HG02973 (cell line): ENCODE measurements around the gene ZNF37A.
"Not testable (repeated sequence)": the region's sequence is repeated elsewhere in the genome, so short reads cannot be mapped to it uniquely, and the experiment has no call there.

ENCODE experiments used
- ATAC-seq: cut with Tn5 transposase; IDR thresholded peaks from one replicate; pipeline ENCODE4 v1.9.1; 2021; ENCODE audit warnings: moderate library complexity; ENCODE audit not compliant: unreplicated experiment

Gene ZNF37A

DNA sequence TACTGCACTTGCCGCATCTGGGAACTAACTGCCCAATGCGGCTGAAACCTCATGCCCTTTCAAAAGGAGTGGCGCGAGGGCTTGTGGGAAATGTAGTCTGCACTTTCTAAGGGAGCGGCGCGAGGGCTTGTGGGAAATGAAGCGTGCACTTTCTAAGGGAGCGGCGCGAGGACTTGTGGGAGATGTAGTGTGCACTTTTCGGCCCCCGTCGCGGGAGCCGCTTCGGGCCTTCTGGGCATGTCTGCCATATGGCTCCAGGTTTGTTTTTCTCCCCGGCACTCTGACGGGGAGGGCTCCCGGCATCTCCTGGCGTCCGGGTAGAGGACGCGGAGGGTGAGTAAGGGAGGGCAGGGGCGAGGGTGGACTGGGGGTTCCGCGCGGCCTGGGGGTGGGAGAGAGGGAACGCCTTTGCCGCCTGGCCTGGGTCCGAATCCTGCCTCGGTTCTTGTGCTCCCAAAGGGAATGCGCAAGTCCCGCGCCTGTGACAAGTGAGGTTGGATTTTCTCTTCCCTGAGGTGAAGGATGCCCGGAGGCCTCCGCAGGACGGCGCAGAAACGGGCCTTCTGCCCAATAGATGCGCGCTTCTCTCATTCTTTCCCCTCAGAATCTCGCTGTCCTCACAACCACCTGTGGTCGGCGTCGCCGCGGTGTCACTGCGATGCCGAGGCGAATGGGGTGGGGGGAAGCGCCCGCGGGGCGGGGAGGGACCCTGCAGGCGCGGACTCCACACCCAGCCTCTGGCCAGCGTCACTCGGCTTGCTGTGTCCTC is at the start of gene ZNF37A:
Gene ZNF37A (plus strand): TSS at position 180 of the 769 bp plus-strand sequence. CDS start 2,281 bp downstream, outside the sequence.
- peak; percentile 99 for ATAC-seq

DNA sequence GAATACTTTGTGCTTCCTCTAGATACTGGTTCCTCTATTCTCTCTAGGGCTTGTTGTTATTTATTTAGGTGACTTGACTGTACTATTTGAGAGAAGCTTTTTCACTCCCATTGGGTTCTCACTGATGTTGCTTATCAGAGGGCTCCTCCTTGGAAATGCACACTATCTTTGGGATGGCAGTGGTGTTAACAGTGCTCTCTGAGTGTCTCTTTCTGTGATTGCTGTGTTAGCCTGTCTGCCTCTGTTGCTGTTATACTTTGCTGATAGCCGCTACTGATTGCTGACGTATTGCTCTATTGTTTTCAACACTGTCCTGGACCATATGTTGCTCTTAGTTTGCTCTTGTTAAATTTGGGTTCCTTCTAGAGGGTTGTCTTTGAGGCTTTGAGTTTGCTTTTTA is 49.0 kb upstream of the ZNF37A start:
- ATAC-seq, result no peak

DNA sequence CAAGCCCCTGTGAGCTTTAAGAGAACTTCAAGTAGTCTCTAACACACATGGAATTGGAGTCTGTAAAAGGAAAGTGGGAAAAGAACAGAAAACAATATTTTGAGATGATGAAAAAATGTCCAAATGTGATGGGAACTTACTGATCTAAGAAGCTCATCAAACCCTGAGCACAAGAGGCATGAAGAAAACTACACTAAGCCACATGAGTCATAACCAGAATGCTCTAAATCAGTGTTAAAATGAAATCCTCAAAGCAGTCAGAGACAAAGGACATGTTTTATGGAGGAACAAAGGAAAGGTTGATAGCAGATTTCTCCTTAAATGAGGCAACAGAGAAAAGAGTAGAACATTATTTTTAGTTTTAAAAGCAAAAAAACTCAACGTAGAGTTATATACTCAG is 46.5 kb upstream of the ZNF37A start:
- no peak for ATAC-seq

DNA sequence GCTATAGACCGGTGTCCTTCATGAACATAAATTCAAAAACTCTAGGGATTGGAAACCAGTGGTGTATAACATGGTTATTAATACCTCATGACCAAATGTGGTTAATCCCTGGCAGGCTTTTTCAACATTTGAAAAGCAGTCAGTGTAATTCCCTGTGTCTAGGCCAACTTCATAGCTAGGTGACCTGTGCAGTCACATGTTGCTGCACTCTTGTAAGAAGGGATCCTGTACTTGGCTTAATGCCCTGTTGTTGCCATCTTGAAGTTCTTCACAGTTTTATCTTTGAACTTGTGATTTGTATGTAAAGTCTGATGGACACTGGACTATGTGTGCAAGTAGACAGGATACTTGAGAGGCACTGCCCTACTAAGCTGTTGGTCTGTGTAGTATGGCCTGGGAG is 43.9 kb upstream of the ZNF37A start:
- ATAC-seq, result no peak

DNA sequence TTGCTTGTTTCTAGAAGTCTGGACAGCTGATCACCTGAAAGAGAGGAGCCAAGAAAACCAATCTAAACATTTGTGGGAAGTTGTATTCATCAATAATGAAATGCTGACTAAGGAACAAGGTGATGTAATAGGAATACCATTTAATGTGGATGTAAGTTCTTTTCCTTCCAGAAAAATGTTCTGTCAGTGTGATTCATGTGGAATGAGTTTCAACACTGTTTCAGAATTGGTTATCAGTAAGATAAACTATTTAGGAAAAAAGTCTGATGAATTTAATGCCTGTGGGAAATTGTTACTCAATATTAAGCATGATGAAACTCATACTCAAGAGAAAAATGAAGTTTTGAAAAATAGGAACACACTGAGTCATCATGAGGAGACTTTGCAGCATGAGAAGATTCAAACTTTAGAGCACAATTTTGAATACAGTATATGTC is 39.8 kb upstream of the ZNF37A start:
- ATAC-seq, result no peak

DNA sequence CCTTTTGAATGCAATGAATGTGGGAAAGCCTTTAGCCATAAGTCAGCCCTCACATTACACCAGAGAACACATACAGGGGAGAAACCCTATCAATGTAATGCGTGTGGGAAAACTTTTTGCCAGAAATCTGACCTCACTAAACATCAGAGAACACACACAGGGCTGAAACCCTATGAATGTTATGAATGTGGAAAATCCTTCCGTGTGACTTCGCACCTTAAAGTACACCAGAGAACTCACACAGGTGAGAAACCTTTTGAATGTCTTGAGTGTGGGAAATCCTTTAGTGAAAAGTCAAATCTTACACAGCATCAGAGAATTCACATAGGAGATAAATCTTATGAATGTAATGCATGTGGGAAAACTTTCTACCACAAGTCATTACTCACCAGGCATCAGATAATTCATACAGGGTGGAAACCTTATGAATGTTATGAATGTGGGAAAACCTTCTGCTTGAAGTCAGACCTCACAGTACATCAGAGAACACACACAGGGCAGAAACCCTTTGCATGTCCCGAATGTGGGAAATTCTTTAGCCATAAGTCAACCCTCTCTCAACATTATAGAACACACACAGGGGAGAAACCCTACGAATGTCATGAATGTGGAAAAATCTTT is 38.8 kb upstream of the ZNF37A start:
- ATAC-seq, result not testable (repeated sequence)

DNA sequence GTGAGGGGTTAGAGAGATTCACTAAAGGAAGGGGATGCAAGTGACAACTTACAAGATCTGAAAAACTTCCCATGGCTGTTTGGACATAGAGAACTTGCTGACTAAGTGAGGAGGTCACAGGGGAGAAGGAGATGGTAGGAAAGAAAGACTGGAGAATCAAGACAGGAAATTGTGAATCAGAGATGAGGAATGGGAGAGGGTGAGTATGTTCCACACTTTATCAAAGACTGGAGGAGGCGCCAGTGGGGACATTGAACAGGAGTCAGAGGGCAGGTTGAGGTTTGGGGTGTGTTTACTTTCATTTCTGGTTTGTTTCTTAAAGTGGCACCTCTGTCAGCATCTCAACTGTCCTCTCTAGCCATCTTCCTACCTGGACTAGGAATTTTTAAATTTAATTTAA is 24.5 kb upstream of the ZNF37A start:
- not testable (repeated sequence) for ATAC-seq

DNA sequence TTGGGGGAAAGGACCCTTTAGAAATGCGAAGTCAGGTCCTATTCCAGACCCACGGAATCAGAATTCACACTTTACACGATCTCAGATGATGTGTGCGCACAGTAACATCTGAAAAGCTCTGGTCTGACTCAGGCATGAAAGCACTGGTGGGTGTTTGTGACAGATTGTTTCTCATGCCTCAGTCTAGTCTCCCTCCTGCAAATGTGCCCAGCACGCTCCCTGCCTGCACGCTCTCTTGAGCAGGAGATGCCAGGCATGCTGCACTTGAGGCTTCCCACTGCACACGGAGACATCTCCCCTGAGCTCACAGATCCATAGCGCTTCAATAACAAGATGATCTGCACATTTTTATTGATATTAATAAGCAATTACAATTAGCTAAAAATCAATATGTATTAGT is 23.6 kb upstream of the ZNF37A start:
- no peak for ATAC-seq

DNA sequence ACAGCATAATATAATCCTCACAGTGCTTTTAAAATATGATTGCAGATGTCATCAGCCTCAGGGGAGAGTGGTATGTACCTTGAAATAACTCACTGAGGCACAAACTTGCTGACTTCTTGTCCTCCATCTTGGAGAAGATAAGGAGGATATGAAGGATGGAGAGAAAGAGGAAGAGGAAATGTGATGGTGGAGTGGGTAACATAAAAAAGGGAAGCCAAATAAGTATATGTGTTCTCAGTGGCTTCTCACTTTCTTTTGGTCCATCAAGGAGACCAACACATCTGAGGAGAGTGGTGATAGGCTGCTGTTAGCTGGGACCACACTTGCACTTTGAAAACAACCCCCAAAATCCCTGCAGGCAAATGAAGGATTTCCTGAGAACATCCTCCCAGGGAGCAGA is 21.6 kb upstream of the ZNF37A start:
- no peak for ATAC-seq

DNA sequence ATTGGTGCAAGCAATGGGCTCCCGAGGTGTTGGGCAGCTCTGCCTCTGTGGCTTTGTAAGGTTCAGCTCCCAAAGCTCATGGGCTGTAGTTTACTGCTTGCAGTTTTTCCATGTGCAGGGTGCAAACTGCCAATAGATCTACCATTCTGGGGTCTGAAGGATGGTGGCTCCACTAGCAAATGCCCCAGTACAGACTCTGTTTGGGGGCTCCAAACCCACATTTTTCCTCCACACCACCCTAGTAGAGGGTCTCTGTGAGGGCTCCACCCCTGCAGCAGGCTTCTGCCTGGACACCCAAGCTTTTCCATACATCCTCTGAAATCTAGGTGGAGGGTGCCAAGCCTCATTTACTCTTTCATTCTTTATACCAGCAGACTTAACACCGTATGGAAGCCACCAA is 17.4 kb upstream of the ZNF37A start:
- ATAC-seq, result no peak

DNA sequence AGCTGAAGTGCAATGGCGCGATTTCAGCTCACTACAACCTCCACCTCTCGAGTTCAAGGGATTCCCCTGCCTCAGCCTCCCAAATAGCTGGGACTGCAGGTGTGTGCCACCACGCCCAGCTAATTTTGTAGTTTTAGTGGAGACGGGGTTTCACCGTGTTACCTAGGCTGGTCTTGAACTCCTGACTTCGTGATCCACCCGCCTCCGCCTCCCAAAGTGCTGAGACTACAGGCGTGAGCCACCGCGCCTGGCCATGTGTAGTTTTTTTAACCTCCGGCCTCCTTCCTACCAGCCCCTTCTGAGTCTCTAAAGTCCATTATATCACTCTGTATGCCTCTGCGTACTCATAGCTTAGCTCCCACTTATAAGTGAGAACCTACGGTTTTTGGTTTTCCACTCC is 819 bp upstream of the ZNF37A start:
- ATAC-seq, result not testable (repeated sequence)

DNA sequence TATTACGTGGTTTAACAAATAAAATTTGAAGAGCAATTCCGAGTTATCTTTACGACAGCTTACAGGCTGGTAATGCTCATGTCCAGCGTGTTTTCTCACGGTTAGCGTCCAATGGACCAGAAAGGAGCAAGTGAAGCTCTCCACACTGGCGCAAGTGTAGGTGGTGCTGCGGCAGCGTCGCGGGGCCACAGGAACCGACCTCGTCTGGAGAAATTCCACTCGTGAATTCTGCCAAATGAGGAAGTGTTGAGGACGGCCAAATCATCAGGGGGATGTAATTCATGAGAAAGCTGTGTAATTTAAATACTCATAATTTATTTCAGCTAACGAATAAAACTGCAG is 350 bp upstream of the ZNF37A start:
- peak; percentile 9 for ATAC-seq

DNA sequence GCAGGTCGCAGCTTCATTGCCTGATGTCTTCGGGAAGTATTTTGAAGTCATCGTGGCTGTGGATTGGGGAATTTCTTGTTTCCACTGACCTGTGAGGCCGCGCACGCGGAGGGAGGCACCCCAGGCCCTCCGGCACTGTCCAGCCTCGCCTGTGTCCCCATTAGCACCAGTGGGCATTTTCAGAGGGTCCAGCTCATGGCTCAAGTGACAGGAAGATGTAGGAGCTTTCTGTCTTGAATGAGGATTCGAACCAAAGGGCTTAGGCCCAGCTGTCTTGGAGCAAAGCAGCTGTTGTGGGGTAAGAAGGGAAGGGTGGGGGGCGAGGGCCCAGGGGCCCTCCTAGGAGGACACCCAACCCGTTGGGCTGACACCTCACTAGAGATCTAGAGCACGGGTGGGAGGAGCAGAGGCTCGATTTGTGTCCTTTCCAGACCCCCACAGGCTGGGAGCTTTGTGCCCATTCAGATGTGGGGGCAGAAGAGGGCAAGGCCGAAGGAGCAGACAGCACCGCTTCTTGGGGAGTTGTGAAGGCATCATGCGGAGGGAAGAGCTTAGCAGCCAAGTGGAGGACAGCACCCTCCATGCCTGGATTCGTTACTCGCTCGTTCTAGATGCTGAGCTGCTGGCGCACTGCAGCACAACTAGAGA is 914 bp downstream of the ZNF37A start:
- no peak for ATAC-seq

DNA sequence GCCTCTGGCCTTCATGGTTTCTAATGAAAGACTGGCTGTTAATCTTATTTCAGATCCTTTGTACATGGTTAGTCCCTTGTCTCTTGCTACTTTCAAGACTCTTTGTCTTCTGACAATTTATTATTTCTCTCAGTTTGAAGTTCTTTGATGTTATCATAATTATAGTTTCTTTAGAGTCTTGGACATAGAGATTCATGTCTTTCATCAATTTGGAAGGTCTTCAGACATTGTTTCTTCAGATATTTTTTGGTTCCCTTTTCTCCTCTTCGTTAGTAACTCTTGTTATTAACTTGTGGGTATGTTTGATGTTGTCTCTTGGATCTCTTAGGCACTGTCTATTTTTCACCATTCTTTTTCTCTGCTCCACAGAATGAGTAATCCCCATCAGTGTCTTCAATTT is 8.7 kb downstream of the ZNF37A start:
- no peak for ATAC-seq

DNA sequence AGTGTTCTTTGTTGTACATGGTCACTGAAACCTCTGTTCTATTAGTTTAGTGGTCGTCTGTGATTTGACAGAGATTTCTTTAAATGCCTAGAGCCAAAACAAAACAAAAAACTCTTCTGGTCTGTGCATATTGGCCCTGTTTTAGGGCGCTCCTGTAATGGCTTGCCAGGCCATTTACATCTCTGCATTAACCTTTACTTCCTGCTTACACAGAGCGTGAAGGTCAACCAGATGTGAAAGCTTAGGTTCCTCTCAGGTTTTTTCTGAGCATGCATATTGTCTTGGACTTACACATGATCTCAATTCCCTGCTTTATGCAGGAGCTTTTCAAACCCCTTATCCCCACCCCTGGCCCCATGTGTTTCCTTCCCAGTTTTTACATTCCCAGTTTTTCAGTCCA is 9.6 kb downstream of the ZNF37A start:
- no peak for ATAC-seq

DNA sequence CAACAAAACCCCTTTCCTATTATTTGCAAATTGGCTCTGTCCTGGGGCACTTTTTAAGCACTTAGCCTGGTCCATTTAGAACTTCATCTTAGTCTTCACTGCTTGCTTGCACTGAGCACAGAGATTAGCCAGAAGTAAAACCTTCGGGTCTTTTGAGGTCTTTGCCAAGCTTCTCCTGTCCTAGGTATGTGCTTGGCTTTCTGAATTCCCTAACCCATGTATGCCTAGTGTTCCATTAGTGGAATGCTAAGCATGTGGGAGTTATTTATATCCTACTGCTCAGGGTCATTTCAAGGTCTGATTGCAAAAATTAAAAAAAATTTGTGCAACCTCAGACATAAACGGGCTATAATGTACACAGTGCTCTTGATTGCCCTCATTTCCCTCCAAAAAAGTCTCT is 18.0 kb downstream of the ZNF37A start:
- ATAC-seq, result no peak

DNA sequence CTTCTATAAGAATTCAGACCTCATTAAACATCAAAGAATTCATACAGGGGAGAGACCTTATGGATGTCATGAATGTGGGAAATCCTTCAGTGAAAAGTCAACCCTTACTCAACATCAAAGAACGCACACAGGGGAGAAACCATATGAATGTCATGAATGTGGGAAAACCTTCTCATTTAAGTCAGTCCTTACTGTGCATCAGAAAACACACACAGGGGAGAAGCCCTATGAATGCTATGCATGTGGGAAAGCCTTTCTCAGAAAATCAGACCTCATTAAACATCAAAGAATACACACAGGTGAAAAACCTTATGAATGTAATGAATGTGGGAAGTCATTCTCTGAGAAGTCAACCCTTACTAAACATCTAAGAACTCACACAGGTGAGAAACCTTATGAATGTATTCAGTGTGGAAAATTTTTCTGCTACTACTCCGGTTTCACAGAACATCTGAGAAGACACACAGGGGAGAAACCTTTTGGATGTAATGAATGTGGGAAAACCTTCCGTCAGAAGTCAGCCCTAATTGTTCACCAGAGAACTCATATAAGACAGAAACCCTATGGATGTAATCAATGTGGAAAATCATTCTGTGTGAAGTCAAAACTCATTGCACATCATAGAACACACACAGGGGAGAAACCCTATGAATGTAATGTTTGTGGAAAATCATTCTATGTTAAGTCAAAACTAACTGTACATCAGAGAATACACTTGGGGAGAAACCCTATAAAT is 24.1 kb downstream of the ZNF37A start:
- ATAC-seq, result no peak

DNA sequence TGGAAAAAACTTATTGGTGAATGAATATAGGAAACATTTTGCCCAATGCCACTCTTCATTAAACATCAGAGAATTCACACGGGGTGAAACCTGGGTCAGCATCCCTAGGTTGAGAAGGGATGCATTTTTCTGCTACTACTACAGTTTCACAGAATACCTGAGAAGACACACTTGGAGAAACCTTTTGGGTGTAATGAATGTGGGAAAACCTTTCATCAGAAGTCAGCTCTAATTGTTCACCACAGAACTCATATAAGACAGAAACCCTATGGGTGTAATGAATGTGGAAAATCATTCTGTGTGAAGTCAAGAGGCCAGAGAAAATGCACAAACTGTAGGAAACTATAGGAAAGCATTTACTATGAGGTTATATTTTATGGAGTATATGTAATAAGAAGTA is 24.9 kb downstream of the ZNF37A start:
- ATAC-seq, result no peak

DNA sequence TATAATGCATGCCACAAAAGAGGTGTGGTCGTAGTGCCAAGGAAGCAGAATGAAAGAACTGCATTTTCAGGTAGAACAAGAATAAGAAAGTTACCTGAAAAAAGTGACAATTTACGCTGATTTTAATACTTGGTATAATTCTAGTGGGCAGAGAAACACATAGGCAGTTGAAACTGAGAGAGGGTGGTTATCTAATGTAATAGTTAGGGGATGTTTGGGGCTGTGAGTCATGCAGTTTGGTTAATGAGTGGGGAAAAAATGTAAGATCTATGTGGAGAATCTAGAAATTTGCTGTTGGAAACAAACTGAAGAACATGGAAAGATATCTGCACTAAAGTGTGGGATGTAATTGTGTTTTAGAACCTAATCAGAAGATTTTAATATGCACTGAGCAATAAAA is 33.7 kb downstream of the ZNF37A start:
- ATAC-seq, result no peak

DNA sequence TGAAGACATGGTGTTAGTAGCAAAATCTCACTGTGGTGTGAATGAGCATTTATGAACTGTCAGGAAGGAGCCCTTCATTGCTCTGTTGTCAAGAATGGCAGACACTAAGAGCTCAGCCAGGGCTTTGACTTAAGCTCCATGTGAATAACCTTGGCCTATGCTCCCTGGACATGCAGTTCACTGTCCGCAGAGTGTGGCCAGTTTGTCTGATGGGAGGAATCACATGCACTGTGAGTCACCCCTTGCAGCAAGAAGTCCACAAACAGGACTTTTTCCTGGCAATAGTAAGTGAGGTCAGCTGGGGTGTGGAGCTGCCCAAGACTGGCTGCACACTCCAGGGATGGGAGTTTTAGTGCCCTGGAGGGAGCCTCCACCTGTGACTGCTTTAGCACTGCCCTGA is 49.5 kb downstream of the ZNF37A start:
- ATAC-seq, result no peak

DNA sequence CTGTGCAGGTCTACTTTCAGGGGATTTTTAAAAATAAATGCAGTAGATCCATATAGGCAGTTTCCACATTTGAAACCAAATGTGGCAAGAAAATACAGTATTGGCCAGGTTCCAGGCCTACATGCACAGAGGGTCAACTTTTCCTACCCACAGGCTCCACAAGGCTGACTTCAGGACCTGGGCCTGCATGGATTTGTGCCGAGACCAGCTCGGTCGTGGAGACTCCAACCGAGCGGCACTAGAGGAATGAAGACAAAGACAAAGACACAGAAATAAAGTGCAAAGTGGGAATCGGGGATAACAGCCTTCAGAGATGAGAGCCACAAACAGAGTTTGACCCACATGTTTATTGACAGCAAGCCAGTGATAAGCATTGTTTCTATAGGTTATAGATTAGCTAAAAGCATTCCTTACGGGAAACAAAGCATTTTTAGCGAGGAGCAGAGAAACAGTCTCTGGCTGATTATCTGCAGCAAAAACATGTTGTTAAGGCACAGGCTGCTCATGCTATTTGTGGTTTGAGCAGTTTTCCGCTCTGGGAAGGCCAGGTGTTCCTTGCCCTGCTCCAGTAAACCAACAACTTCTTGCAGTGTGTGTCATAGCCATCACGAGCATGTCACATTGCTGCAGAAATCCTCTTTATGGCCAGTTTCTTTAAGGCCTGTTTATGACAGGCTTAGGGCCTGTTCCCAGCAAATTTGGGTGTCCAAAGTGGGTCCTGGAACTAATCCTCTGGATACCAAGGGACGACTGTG is 52.6 kb downstream of the ZNF37A start:
- no peak for ATAC-seq
